GM18499 (cell line): ENCODE measurements around the gene ZP1.
A peak's percentile ranks its signal among the peaks of the same experiment; 100 is the strongest.
"Not testable (repeated sequence)": the region's sequence is repeated elsewhere in the genome, so short reads cannot be mapped to it uniquely, and the experiment has no call there.

Source experiments
- ATAC-seq: cut with Tn5 transposase; IDR thresholded peaks from one replicate; pipeline ENCODE4 v1.9.1; 2021; ENCODE audit warnings: moderate number of reproducible peaks; ENCODE audit not compliant: insufficient read depth, unreplicated experiment

The ZP1 gene, protein sequence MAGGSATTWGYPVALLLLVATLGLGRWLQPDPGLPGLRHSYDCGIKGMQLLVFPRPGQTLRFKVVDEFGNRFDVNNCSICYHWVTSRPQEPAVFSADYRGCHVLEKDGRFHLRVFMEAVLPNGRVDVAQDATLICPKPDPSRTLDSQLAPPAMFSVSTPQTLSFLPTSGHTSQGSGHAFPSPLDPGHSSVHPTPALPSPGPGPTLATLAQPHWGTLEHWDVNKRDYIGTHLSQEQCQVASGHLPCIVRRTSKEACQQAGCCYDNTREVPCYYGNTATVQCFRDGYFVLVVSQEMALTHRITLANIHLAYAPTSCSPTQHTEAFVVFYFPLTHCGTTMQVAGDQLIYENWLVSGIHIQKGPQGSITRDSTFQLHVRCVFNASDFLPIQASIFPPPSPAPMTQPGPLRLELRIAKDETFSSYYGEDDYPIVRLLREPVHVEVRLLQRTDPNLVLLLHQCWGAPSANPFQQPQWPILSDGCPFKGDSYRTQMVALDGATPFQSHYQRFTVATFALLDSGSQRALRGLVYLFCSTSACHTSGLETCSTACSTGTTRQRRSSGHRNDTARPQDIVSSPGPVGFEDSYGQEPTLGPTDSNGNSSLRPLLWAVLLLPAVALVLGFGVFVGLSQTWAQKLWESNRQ

GRCh38 chr11:60866911-60867870 lies at the start of gene ZP1:
ZP1 (plus strand) TSS chr11:60867542; CDS start chr11:60867562, 20 bp downstream.
- no peak for ATAC-seq

GRCh38 chr11:60818057-60818456 lies 49.3 kb upstream of the ZP1 start:
- no peak for ATAC-seq

- no peak for ATAC-seq
Measured at GRCh38 chr11:60821827-60822599, 45.3 kb upstream of the ZP1 start.

DNA sequence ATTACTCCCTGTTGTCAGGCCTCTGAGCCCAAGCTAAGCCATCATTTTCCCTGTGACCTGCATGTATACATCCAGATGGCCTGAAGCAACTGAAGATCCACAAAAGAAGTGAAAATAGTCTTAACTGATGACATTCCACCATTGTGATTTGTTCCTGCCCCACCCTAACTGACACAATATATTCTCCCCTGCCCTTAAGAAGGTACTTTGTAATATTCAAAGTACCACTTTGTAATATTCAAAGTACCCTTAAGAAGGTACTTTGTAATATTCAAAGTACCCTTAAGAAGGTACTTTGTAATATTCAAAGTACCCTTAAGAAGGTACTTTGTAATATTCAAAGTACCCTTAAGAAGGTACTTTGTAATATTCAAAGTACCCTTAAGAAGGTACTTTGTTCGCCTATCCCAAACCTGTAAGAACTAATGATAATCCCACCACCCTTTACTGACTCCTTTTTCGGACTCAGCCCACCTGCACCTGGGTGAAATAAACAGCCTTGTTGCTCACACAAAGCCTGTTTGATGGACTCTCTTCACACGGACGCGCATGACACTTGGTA lies 43.5 kb upstream of the ZP1 start:
- ATAC-seq: not testable (repeated sequence)

DNA sequence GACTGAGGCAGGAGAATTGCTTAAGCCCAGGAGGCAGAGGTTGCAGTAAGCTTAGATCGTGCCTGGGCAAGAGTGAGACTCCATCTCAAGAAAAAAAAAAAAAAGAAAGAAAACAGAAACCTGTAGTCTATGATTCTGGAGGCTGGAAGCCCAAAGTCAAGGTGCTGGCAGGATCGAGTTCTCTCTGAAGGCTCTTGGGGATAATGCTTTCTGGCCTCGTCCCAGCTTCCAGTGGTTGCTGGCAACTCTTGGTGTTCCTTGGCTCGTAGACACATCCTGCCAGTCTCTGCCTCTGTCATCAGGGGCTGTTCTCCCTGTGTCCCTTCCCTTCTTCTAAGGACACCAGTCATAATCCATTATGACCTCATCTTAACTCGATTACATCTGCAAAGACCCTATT lies 42.2 kb upstream of the ZP1 start:
- no peak for ATAC-seq

GRCh38 chr11:60825790-60826189 lies 41.6 kb upstream of the ZP1 start:
- no peak for ATAC-seq

DNA sequence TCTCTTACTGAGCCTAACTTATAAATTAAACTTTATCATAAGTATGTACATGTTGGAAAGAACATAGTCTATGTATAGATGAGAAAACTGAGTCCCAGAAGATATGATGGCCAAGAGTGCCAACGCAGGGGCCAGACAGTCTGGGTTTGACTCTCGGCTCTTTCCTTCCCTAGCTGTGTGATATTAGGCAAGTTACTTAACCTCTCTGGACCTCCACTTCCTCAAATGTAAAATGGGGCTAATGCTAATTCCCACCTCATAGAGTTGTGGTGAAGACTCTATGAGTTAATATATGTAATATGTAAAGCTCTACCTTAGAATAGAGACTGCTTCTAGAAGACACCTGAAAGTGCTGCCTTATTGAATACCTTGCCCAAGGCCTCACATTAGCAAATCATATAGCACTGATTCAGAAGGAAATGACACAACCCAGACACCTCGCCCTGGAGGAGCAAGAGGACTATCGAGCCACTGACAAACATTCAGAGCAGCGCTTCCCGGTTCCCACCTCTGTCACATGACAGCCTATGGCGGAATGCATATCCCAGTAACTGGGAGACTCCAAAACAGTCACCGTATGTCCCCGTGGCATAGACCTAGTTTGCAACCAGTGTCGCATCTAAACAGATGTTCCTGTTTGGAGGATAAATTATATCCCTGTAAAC lies 36.7 kb upstream of the ZP1 start:
- no peak for ATAC-seq

- no peak for ATAC-seq
Measured at GRCh38 chr11:60831143-60831500, 36.2 kb upstream of the ZP1 start.

DNA sequence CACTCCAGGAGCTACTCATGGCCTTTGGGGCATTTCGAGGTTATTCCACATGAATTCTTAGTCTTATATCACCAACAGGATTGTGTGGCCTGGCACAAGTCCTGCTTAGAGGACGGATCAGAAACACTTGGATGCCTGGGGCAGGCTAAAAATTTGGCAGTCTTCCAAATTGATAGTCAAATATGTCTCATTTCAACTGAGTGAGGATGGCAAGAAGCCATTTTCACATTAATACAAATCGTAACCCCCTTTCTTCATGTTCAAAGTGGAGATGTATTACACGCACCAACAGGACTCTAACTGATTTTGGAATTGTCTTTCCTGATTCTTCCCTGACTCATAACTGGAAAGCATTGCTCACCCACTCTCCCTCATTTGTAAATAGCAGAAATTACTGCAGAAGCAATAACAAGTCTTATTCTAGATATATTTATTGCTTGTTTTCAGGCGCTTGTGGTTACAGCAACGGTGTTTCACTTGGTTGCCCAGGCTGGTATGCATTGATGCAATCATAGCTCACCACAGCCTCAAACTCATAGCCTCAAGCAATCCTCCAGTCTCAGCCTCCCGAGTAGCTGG lies 35.8 kb upstream of the ZP1 start:
- ATAC-seq: no peak

- ATAC-seq: no peak
Measured at GRCh38 chr11:60834742-60835533, 32.4 kb upstream of the ZP1 start.

DNA sequence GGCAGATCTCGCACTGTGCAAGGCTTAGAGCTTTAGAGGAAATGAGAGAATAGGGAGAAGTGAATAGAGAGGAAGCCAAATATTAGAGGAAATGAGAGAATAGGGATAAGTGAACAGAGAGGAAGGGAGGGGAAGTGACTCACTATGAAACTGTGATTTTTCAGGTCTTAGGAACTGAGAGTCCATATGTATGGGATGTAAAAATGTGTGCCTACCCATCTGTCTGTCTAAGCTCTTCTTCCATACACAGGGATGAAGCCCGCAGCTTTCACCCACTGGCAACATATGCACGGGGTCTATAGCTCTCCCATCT lies 31.9 kb upstream of the ZP1 start:
- ATAC-seq: no peak

DNA sequence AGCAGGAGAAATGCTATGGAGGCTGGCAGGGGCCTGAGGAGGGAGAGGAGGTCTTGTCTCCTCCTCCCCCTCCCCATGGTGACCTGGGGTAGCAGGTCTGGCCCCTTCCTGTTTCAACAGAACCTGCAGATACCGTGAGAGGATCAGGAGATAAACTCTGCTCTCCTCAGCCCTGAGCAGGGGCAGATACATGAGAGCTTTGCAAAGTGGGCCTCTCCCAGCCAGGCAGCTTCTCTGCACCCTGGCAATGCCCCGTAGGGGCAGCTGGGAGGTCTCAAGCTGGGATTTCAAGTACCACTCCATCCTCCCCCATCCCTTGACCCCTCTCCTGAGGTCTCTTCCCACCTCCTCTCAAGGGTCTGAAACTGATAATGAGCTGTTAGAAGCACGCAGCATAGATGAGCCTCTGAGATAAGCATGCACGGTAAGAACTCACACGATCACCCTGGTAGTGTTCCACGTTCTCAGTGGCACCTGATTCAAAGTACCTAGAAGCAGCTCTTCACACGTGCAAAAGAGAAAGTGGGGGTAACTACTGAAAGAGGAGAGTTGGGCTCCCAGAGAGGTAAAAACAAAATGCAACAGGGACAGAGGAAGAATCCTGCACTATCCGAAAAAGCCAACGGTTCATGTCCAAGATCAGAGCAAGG lies 30.4 kb upstream of the ZP1 start:
- ATAC-seq: no peak

- ATAC-seq: no peak
Measured at GRCh38 chr11:60838132-60838531, 29.2 kb upstream of the ZP1 start.

DNA sequence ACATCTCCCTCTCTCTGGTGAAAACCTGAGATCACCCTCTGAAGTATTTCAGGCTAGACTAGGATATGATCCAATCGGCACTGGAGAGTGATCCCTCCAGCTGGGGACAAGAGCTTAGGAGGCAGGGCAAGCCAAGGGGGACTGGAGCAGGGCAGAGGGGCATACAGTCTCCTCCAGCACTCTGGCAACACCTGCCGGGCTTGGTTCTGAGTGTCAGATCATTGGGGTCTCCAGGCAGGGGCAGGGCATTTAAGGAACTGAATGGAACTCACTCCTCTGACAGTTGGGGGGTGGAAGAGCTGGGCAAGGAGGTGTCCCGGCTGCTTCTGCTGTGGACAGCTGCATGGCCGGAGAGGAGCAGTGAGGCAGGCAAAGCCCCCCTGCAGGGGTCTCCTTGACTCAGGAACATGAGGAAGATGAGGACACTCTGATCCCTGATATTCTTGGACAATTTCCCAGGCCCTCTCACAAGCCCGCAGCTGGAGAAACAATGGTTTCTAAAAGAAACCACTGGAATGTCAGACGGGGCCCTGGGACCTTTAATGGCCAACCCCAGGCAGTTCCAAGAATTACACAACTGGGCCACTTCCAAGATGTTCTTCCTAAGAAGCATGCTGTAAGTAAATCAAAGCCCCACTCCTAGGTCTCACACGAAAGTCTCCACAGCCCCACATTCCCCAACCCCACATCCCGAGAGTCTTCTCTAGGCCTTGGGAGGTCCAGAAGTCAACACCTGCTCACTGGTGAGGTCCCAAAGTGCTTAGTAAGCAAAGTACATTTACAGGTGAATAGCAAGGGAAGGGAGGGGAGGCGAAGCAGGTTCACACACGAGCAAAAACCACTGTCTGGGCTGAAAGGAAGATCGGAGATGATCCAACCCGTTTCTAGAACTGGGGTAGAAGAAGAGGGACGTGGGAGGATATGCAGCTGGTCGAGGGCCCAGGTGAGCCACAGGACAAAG lies 26.6 kb upstream of the ZP1 start:
- no peak for ATAC-seq

DNA sequence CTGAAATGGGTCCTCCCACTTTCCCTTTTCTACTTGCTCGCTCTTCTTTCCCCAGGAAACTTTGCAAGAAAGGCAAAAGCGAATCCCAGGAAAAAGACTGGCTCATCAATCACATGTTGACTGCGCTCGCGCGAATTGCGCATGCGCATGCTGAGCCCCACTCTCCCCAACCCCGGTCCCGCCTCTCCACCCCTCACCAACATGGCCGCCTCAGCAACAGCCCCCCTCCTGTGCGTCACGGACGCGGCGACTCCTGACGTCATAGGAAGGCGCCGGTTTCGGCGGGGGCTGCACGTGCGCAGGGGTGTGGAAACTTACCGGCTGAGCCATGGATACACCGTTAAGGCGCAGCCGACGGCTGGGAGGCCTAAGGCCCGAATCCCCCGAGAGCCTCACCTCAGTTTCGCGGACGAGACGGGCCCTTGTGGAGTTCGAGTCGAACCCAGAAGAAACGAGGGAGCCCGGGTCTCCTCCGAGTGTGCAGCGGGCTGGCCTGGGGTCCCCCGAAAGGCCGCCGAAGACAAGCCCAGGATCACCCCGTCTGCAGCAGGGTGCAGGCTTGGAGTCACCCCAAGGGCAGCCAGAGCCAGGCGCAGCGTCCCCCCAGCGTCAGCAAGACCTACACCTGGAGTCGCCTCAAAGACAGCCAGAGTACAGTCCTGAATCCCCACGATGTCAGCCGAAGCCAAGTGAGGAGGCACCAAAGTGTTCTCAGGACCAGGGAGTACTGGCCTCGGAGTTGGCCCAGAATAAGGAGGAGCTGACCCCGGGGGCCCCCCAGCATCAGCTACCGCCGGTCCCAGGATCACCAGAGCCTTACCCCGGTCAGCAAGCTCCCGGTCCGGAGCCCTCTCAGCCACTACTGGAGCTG lies 25.3 kb upstream of the ZP1 start, which contains the start of gene CCDC86:
TSS of gene CCDC86 (plus strand) at position 317 of the 871 bp plus-strand sequence. CDS start at position 329, 12 bp downstream.
- ATAC-seq: peak; percentile 36
